Endothelial cell of hepatic sinusoid (primary cell): ENCODE data around the gene HOXD13.

Experiments used
- in situ Hi-C: cut with HindIII; loops from 2 replicates; pipeline ENCODE4 v1.10.0; 2017; ENCODE audit warnings: low sequenced_read_pairs

Gene HOXD13

GRCh38 chr2:176104316-176105077 lies 12.0 kb downstream of the HOXD13 start:
- in situ Hi-C loops: loop anchor here (25.0 kb wide), 1 partner anchor 1033 kb away; no protein-coding TSS in a partner anchor

GRCh38 chr2:176105078-176105729 lies 12.7 kb downstream of the HOXD13 start:
- in situ Hi-C loops: loop anchor here (25.0 kb wide), 1 partner anchor 1032 kb away; no protein-coding TSS in a partner anchor

- in situ Hi-C loops: loop anchor here (25.0 kb wide), 1 partner anchor 1031 kb away; no protein-coding TSS in a partner anchor
Observed at GRCh38 chr2:176105730-176106580, 13.4 kb downstream of the HOXD13 start.

GRCh38 chr2:176106581-176107539 lies 14.3 kb downstream of the HOXD13 start, which contains the start of gene HOXD11:
TSS of gene HOXD11 (plus strand) at chr2:176107280. CDS start at chr2:176107356, 76 bp downstream.
- in situ Hi-C loops: loop anchor here (25.0 kb wide), 1 partner anchor 1030 kb away; no protein-coding TSS in a partner anchor

GRCh38 chr2:176107731-176108181 lies 15.2 kb downstream of the HOXD13 start:
- in situ Hi-C loops: loop anchor here (25.0 kb wide), 1 partner anchor 1030 kb away; no protein-coding TSS in a partner anchor

DNA sequence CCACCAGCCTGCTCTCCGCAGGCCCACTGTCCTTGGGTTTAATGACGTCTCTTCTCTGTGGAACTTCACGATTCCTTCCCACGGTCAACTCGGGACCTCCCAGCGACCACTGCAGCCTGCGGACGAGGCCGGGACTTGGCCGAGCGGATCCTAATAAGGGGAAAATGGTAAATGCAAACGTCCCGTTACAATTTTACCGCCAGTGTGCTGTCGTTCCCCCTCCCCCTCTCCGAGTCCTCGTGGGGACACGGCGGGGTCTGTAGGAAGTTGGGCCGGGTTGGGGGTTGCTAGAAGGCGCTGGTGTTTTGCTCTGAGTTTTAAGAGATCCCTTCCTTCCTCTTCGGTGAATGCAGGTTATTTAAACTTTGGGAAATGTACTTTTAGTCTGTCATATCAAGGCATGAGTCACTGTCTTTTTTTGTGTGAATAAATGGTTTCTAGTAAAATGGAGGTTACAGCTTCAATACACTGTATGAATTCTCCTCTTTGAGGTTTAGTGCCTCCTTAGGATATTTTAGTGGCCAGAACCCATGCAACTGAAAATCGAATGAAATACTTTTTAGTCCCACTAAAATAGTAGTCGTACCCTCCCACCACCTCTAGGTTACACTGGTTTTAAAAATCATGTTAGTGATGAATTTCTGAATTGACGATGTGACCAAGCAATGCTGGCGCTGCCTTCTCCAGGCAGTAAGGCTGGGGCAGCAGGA lies 16.8 kb downstream of the HOXD13 start:
- in situ Hi-C loops: loop anchor here (25.0 kb wide), 1 partner anchor 1028 kb away; no protein-coding TSS in a partner anchor

DNA sequence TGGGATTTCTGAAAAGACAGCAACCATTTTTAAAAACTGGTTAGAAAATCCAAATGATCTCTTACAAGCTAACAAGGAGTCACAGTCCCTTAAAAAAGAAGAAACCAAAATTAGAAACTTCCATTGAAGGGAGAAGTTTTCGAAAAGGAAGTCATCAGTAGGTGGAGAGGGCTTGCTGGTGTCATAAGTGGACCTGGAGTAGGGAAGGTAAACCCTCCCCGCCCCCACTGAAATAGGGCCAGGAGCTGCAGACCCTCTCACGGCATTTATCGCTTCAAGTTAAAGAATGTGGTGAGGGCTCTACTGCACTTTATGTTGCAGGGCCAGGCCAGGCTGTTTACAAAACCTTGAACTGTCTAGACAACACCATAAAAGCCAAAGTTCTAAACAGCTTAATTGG lies 17.4 kb downstream of the HOXD13 start:
- in situ Hi-C loops: loop anchor here (25.0 kb wide), 1 partner anchor 1027 kb away; no protein-coding TSS in a partner anchor

DNA sequence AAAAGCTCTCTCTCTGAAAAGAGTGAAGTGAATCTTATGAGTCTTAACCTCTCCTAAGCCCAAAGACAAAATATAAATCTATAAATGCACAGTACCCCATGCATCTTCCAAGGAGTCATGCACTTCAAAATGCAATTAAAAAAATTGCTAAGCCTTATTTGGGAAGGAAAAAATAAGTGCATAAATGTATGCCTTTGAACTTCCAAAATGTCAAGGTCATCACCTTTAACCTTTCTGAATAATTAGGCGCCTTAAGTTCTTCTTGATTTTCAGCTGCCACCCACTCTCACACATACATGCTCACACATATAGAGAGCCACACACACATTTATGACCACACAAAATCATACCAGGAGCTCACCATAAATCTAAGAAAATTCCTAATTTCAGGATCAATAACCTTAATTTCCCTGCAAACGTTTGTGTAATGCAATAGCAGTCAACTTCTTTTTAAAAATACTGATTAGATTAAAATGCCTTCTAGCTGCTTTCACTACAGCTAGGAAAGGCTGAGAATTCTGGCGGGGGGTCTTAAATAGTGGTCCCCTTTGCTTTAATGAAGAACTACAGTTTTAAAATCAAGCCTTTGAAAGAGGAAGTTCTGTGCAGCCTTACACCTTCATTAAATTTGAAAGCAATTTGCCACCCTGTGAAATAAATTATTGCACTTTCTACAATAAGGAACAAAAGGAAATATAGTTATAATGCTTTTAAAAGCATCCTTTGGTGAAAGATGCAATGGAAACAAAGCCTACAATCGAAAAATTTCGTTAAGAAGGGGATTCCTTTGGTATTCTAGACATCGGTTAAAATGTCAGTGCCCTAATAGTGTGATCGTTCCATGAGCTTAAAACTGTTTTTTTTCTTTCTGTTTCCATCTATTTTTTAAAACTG lies 18.1 kb downstream of the HOXD13 start:
- in situ Hi-C loops: loop anchor here (25.0 kb wide), 1 partner anchor 1027 kb away; no protein-coding TSS in a partner anchor

GRCh38 chr2:176111309-176111663 lies 18.8 kb downstream of the HOXD13 start:
- in situ Hi-C loops: loop anchor here (25.0 kb wide), 1 partner anchor 1026 kb away; no protein-coding TSS in a partner anchor

- in situ Hi-C loops: loop anchor here (25.0 kb wide), 1 partner anchor 1025 kb away; no protein-coding TSS in a partner anchor
Observed at GRCh38 chr2:176111846-176112374, 19.4 kb downstream of the HOXD13 start.

DNA sequence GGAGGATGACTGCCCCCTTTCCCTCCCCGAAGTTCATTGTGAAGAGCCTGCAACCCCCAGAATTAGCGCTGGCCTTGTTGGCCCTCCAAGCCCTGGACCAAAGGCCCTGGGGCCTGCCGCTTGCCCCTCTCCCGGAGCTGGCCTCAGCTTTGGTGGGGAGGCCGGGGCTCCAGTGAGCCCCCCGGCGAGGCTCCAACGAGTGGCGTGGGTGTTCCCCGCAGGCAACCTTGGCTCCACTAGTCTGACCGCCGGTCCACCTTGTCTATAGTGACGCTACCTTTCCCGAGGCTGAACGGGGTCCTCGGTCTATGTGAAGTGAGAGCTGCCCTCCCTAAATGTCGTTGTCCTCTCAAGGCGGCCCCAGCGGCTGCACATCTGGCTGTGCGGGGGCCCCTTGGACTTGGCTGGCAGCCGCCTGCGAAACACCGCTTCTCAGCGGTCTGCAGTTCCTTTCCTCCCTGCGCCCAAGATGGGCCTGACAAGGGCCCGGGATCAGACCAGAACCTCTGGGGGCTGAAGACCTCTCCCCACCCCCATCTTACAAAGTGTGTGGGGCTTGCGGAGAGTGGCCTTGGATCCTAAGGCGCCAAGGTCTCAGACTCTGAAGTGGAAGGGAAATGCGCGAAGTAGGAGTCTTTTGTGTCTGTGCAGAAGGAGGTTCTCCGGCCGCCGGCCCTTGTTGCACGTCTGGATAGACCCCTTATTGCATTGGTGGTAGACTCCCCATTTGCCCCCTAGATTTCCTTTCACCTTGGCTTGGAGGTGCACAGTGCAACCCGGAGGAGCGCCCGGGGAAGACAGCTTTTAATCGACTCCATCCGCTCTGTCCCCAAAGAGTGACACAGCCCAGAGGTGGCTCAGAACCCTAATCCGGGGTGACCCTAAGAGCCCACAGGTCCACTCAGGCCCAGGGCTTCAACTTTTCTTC lies 20.1 kb downstream of the HOXD13 start:
- in situ Hi-C loops: loop anchor here (25.0 kb wide), 1 partner anchor 1025 kb away; no protein-coding TSS in a partner anchor

DNA sequence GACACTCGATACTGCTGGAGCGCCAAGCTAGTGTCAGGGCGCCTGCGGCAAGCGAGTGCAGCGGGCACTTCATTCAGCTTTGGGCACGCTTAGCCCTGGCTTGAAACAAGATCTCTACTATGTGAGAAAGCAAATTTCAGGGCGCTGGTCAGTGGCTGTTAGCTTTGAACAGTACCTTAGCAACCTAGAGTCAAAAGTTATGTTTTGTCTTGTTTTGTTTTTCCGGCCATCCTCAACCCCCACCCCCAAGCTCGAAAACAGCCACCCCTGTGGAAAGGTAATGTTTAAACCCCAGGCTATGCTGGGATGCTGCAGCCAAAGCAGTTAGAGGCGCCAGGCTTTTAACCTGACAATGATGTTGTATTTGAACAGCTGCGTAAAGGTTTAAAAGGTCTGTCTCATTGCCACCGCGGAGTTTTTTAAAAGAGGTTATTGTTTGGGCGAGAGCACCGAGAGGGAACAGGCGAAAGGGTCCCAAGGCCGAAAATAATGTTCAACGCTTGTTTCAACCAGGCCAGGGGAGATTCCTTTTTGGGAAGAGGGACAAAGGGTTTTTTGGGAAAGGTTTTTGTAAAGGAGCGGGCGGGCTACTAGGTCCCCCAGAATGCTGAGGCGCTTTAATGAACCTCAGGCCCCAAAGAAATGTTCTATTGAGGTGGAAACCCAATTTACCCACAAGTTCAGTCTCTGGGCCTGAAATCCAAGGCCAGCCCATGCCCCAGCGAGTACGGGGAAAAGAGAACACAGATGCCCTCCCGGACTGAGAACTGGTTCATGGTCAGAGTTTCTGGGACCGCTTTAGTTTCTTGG lies 21.8 kb downstream of the HOXD13 start:
- in situ Hi-C loops: loop anchor here (25.0 kb wide), 1 partner anchor 1023 kb away; no protein-coding TSS in a partner anchor

GRCh38 chr2:176114930-176115625 lies 22.6 kb downstream of the HOXD13 start:
- in situ Hi-C loops: loop anchor here (25.0 kb wide), 1 partner anchor 1022 kb away; no protein-coding TSS in a partner anchor

- in situ Hi-C loops: loop anchor here (25.0 kb wide), 1 partner anchor 1021 kb away; no protein-coding TSS in a partner anchor
Observed at GRCh38 chr2:176115883-176116813, 23.6 kb downstream of the HOXD13 start, which contains the start of gene HOXD10. TSS of gene HOXD10 (plus strand) at chr2:176116778. CDS start at chr2:176116834, 56 bp downstream.
